IMR-90 (cell line): ENCODE measurements around the gene MGAT4A. TPM values are rescaled to one million over a fixed set of nuclear protein-coding genes. Genes with fewer than 3 reads are reported as not detected.

Source experiments
- ATAC-seq: fragments of 200-7000 bp; cut with Tn5 transposase; 2 replicates; pipeline ENCODE4 v1.9.1; 2020; ENCODE audit warnings: low read depth, mild to moderate bottlenecking, moderate library complexity
- BruUV-seq: library from RNA; stranded (reverse); fragments of 400-500 nt; replicated peaks from 2 replicates; lab custom pipeline; 2021; lab: Mats Ljungman, UMichigan
- CTCF ChIA-PET: fragments of 300-600 bp; formaldehyde crosslinking; extraction: SDS; loops from one replicate; lab custom pipeline; 2021; ENCODE audit warnings: antibody characterized with exemption; lab: Yijun Ruan, JAX
- POLR2A ChIA-PET: fragments of 300-600 bp; sonication (Branson Sonifier 250); formaldehyde crosslinking; loops from one replicate; lab custom pipeline; 2022; ENCODE audit warnings: antibody characterized with exemption; ENCODE audit not compliant: unreplicated experiment; lab: Charles Lee
- DNase-seq: peaks from one replicate; pipeline ENCODE4 v3.0.0; 2013
- H2AFZ ChIP-seq: replicated peaks from 2 replicates; pipeline ENCODE3; 2013; ENCODE audit warnings: low read length, mild to moderate bottlenecking; ENCODE audit not compliant: poor library complexity
- H2AK5ac ChIP-seq: 2 replicates; pipeline ENCODE4 v1.6.1; 2013; ENCODE audit warnings: low read depth, low read length, inconsistent platforms
- H2AK9ac ChIP-seq: replicated peaks from 2 replicates; pipeline ENCODE3; 2013; ENCODE audit warnings: mild to moderate bottlenecking, low read depth, low read length, moderate library complexity; ENCODE audit not compliant: poor library complexity
- H2BK120ac ChIP-seq: 2 replicates; pipeline ENCODE4 v1.6.1; 2013; ENCODE audit warnings: low read depth, low read length, inconsistent platforms
- H2BK15ac ChIP-seq: 3 replicates; pipeline ENCODE4 v1.6.1; 2013; ENCODE audit warnings: low read depth, low read length, inconsistent platforms
- H2BK20ac ChIP-seq: 2 replicates; pipeline ENCODE4 v1.6.1; 2013; ENCODE audit warnings: low read depth, mild to moderate bottlenecking, inconsistent platforms, low read length, moderate library complexity
- H2BK5ac ChIP-seq: 2 replicates; pipeline ENCODE4 v1.6.1; 2013; ENCODE audit warnings: mild to moderate bottlenecking, low read depth, low read length, inconsistent platforms; ENCODE audit not compliant: poor library complexity, severe bottlenecking
- H3K14ac ChIP-seq: replicated peaks from 2 replicates; pipeline ENCODE4 v1.6.1; 2013; ENCODE audit warnings: low read depth, low read length, inconsistent platforms
- H3K18ac ChIP-seq: 2 replicates; pipeline ENCODE4 v1.6.1; 2013; ENCODE audit warnings: low read depth, low read length, control low read depth
- H3K23ac ChIP-seq: 2 replicates; pipeline ENCODE4 v1.6.1; 2013; ENCODE audit warnings: low read depth, low read length, inconsistent platforms
- H3K27ac ChIP-seq: 2 replicates; pipeline ENCODE4 v1.5.1; 2013; ENCODE audit warnings: mild to moderate bottlenecking, control low read depth, low read length; ENCODE audit not compliant: insufficient read depth
- H3K27me3 ChIP-seq: 2 replicates; pipeline ENCODE4 v1.6.1; 2013; ENCODE audit warnings: low read length; ENCODE audit not compliant: control insufficient read depth, insufficient read depth
- H3K36me3 ChIP-seq: 2 replicates; pipeline ENCODE4 v1.6.1; 2013; ENCODE audit warnings: low read length, mixed read lengths; ENCODE audit not compliant: control insufficient read depth, insufficient read depth
- H3K4ac ChIP-seq: 2 replicates; pipeline ENCODE4 v1.6.1; 2013; ENCODE audit warnings: low read depth, low read length, inconsistent platforms
- H3K4me1 ChIP-seq: 2 replicates; pipeline ENCODE4 v1.6.1; 2013; ENCODE audit warnings: low read length, mixed read lengths; ENCODE audit not compliant: control insufficient read depth, insufficient read depth
- H3K4me2 ChIP-seq: 2 replicates; pipeline ENCODE4 v1.6.1; 2013; ENCODE audit warnings: low read depth, mild to moderate bottlenecking, control low read depth, low read length, moderate library complexity
- H3K4me3 ChIP-seq: 2 replicates; pipeline ENCODE4 v1.5.1; 2013; ENCODE audit warnings: low read depth, mild to moderate bottlenecking, control low read depth, low read length, moderate library complexity; ENCODE audit not compliant: insufficient read depth
- H3K56ac ChIP-seq: 2 replicates; pipeline ENCODE4 v1.6.1; 2013; ENCODE audit warnings: low read length, inconsistent platforms; ENCODE audit not compliant: insufficient read depth; ENCODE audit errors: extremely low read depth
- H3K79me1 ChIP-seq, 2 experiments: 2 replicates each; pipeline ENCODE4 v1.6.1; 2013; ENCODE audit warnings: low read length in 2 of 2, inconsistent platforms in 1 of 2, low read depth in 1 of 2
- H3K9ac ChIP-seq: 2 replicates; pipeline ENCODE4 v1.6.1; 2013; ENCODE audit warnings: low read depth, low read length, control low read depth
- H3K9me1 ChIP-seq: 2 replicates; pipeline ENCODE4 v1.6.1; 2013; ENCODE audit warnings: low read length, inconsistent platforms; ENCODE audit not compliant: insufficient read depth
- H3K9me3 ChIP-seq: 2 replicates; pipeline ENCODE4 v1.6.1; 2013; ENCODE audit warnings: low read length; ENCODE audit not compliant: control insufficient read depth, insufficient read depth
- H4K20me1 ChIP-seq: 2 replicates; pipeline ENCODE4 v1.6.1; 2013; ENCODE audit warnings: low read length, inconsistent platforms; ENCODE audit not compliant: insufficient read depth
- H4K5ac ChIP-seq: 2 replicates; pipeline ENCODE4 v1.6.1; 2013; ENCODE audit warnings: mild to moderate bottlenecking, low read depth, low read length, control low read depth
- H4K8ac ChIP-seq, 2 experiments: 2 replicates each; pipeline ENCODE4 v1.6.1; 2013; ENCODE audit warnings: low read depth in 2 of 2, low read length in 2 of 2, control low read depth in 1 of 2, inconsistent platforms in 1 of 2
- H4K91ac ChIP-seq: 2 replicates; pipeline ENCODE4 v1.6.1; 2013; ENCODE audit warnings: low read depth, low read length, inconsistent platforms; ENCODE audit not compliant: insufficient read depth
- BHLHE40 ChIP-seq: fragments of 150-350 bp; IDR thresholded peaks from 2 replicates; pipeline ENCODE4 v1.6.1; 2016; ENCODE audit warnings: mild to moderate bottlenecking, low read depth, low read length
- CEBPB ChIP-seq: IDR thresholded peaks from 2 replicates; pipeline ENCODE4 v1.6.1; 2012; ENCODE audit warnings: low read depth, low read length, improper control_type of control experiment
- FOS ChIP-seq: fragments of 150-350 bp; IDR thresholded peaks from 2 replicates; pipeline ENCODE4 v1.6.1; 2016; ENCODE audit warnings: low read depth, low read length
- MAFK ChIP-seq: IDR thresholded peaks from 2 replicates; pipeline ENCODE4 v1.6.1; 2012; ENCODE audit warnings: low read depth, low read length, improper control_type of control experiment
- MXI1 ChIP-seq: IDR thresholded peaks from 2 replicates; pipeline ENCODE4 v1.6.1; 2012; ENCODE audit warnings: low read depth, mild to moderate bottlenecking, low read length, moderate library complexity, borderline replicate concordance
- NFE2L2 ChIP-seq: fragments of 150-350 bp; IDR thresholded peaks from 2 replicates; pipeline ENCODE4 v1.6.1; 2016; ENCODE audit warnings: low read depth, mild to moderate bottlenecking, low read length
- RCOR1 ChIP-seq: IDR thresholded peaks from 2 replicates; pipeline ENCODE4 v1.6.1; 2012; ENCODE audit warnings: mild to moderate bottlenecking, low read length, improper control_type of control experiment; ENCODE audit not compliant: insufficient replicate concordance
- RFX5 ChIP-seq: IDR thresholded peaks from 2 replicates; pipeline ENCODE4 v1.8.0; 2012; ENCODE audit warnings: low read depth, mild to moderate bottlenecking, low read length, moderate library complexity
- SMC3 ChIP-seq: fragments of 150-350 bp; IDR thresholded peaks from 2 replicates; pipeline ENCODE4 v1.6.1; 2016; ENCODE audit warnings: low read depth, mild to moderate bottlenecking, antibody characterized with exemption, low read length, moderate library complexity
- WGBS, 2 experiments: methylation state at CpG; one replicate each; pipeline versions ENCODE4 v1.1.5 to v1.1.7; 2013; ENCODE audit warnings: missing lambda C conversion rate in 2 of 2; ENCODE audit not compliant: insufficient read length in 1 of 2; ENCODE audit errors: extremely low coverage in 2 of 2; 5-methylcytosine and 5-hydroxymethylcytosine counted together
- dilution Hi-C: fragments of 300-500 bp; cut with HindIII; formaldehyde crosslinking; loops from one replicate; pipeline ENCODE4 v1.14.3; 2018; ENCODE audit warnings: low sequenced_read_pairs; ENCODE audit not compliant: unreplicated experiment
- in situ Hi-C: fragments of 300-500 bp; cut with MboI; formaldehyde crosslinking; loops from 3 replicates; pipeline ENCODE4 v1.14.3; 2019; ENCODE audit warnings: low sequenced_read_pairs, inconsistent platforms, mixed read lengths
- intact Hi-C: fragments of 100-400 bp; cut with micrococcal nuclease; formaldehyde crosslinking; loops from 2 replicates; pipeline ENCODE4 v1.10.0; 2022
- polyA plus RNA-seq, 3 experiments: library from polyadenylated mRNA; depleted of rRNA; stranded (reverse); fragments of >200 nt; gene quantifications; 2 replicates each; pipeline ENCODE4 v1.2.3, GENCODE V29; 2012; ENCODE audit warnings: low replicate concordance in 1 of 3
- total RNA-seq: library from RNA; depleted of rRNA; stranded (reverse); fragments of >200 nt; gene quantifications from 2 replicates; pipeline ENCODE4 v1.2.3, GENCODE V29; 2012
- TF ChIP-seq, protein P1 (sequence below): conservative IDR thresholded peaks from 2 replicates; pipeline ENCODE4 v1.5.1; 2012; ENCODE audit warnings: mild to moderate bottlenecking, low read depth, low read length, improper control_type of control experiment
- TF ChIP-seq, protein P2 (sequence below): fragments of 150-350 bp; IDR thresholded peaks from 2 replicates; pipeline ENCODE4 v1.6.1; 2017; ENCODE audit warnings: mild to moderate bottlenecking, antibody characterized with exemption, low read length, low read depth

Gene MGAT4A
- total and polyA plus RNA-seq, 2 of the 4 experiments (the other 2 are of a cell fraction) = under 0.01 TPM; not detected in 1

GRCh38 chr2:98769784-98770183 is 38.9 kb upstream of the MGAT4A start:
- no peak overlapping the region for H4K5ac ChIP-seq
- in situ Hi-C loops (no loop called here), intact Hi-C loops (no loop called here), dilution Hi-C loops (no loop called here)
- no peak overlapping the region for H3K18ac ChIP-seq
- H3K4ac ChIP-seq = no peak overlapping the region
- H3K9me1 ChIP-seq = no peaks in the 10 kb centered on the region
- no peaks in the 10 kb centered on the region for H3K36me3 ChIP-seq
- H3K27ac ChIP-seq = no peak overlapping the region
- H2BK120ac ChIP-seq = no peak overlapping the region
- POLR2A ChIA-PET = no interaction called here
- CTCF ChIA-PET = no interaction called here
- no peak overlapping the region for H4K91ac ChIP-seq
- H3K23ac ChIP-seq = no peak overlapping the region
- no peaks in the 10 kb centered on the region for H3K4me1 ChIP-seq
- no peak overlapping the region for H3K9ac ChIP-seq
- H2BK15ac ChIP-seq = no peak overlapping the region
- no peak overlapping the region for H2AK5ac ChIP-seq
- no peak overlapping the region for H3K14ac ChIP-seq
- peak overlapping the region; percentile 28 for H2AK9ac ChIP-seq
- no peaks in the 10 kb centered on the region for H3K9me3 ChIP-seq
- no TSS peak for BruUV-seq
- peaks cover 14% of the 10 kb centered on the region for H3K27me3 ChIP-seq
- no peak overlapping the region for H2BK20ac ChIP-seq
- no peaks in the 10 kb centered on the region for H3K79me1 ChIP-seq
- H4K8ac ChIP-seq = no peak overlapping the region
- H3K4me2 ChIP-seq = no peak overlapping the region
- DNase-seq = no peak
- no peak overlapping the region for H2BK5ac ChIP-seq
- no peak overlapping the region for H3K4me3 ChIP-seq
- no peaks in the 10 kb centered on the region for H4K20me1 ChIP-seq
- TF ChIP-seq, protein P1, sequence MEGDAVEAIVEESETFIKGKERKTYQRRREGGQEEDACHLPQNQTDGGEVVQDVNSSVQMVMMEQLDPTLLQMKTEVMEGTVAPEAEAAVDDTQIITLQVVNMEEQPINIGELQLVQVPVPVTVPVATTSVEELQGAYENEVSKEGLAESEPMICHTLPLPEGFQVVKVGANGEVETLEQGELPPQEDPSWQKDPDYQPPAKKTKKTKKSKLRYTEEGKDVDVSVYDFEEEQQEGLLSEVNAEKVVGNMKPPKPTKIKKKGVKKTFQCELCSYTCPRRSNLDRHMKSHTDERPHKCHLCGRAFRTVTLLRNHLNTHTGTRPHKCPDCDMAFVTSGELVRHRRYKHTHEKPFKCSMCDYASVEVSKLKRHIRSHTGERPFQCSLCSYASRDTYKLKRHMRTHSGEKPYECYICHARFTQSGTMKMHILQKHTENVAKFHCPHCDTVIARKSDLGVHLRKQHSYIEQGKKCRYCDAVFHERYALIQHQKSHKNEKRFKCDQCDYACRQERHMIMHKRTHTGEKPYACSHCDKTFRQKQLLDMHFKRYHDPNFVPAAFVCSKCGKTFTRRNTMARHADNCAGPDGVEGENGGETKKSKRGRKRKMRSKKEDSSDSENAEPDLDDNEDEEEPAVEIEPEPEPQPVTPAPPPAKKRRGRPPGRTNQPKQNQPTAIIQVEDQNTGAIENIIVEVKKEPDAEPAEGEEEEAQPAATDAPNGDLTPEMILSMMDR = no peak
- no peak for TF ChIP-seq MAFK
- TF ChIP-seq MXI1 = no peak
- TF ChIP-seq, protein P2, sequence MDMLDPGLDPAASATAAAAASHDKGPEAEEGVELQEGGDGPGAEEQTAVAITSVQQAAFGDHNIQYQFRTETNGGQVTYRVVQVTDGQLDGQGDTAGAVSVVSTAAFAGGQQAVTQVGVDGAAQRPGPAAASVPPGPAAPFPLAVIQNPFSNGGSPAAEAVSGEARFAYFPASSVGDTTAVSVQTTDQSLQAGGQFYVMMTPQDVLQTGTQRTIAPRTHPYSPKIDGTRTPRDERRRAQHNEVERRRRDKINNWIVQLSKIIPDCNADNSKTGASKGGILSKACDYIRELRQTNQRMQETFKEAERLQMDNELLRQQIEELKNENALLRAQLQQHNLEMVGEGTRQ = no peak
- TF ChIP-seq FOS = no peak
- no peak for TF ChIP-seq RFX5
- TF ChIP-seq RCOR1 = no peak
- TF ChIP-seq NFE2L2 = no peak
- no peak for TF ChIP-seq CEBPB
- no peak for TF ChIP-seq SMC3
- TF ChIP-seq BHLHE40 = no peak
- ATAC-seq = no peak
- H2AFZ ChIP-seq = no peak overlapping the region
- no CpG with 5 or more reads among the region's 14 CpGs for whole genome bisulfite sequencing, 2 experiments
- no peak overlapping the region for H3K56ac ChIP-seq
